HG02884 (cell line): Measurements from ENCODE around the gene TRAF7.

Experiments used
- ATAC-seq: cut with Tn5 transposase; IDR thresholded peaks from one replicate; pipeline ENCODE4 v1.9.1; 2021; ENCODE audit warnings: mild to moderate bottlenecking, moderate library complexity; ENCODE audit not compliant: unreplicated experiment

TRAF7 gene

GRCh38 chr16:2163211-2163881, 7.8 kb downstream of the TRAF7 start:
- ATAC-seq = no peak

- no peak for ATAC-seq
Measured at GRCh38 chr16:2165861-2166260, 10.3 kb downstream of the TRAF7 start.

- ATAC-seq = no peak
Measured at GRCh38 chr16:2166263-2167067, 10.9 kb downstream of the TRAF7 start.

- ATAC-seq = no peak
Measured at GRCh38 chr16:2167068-2167638, 11.6 kb downstream of the TRAF7 start.

- no peak for ATAC-seq
Measured at GRCh38 chr16:2170080-2170479, 14.5 kb downstream of the TRAF7 start.

GRCh38 chr16:2170587-2171435, 15.2 kb downstream of the TRAF7 start:
- no peak for ATAC-seq

- no peak for ATAC-seq
Measured at GRCh38 chr16:2171601-2172178, 16.1 kb downstream of the TRAF7 start.

GRCh38 chr16:2172688-2173335, 17.2 kb downstream of the TRAF7 start:
- no peak for ATAC-seq

- ATAC-seq = no peak
Measured at GRCh38 chr16:2173366-2173765, 17.8 kb downstream of the TRAF7 start.

- no peak for ATAC-seq
Measured at GRCh38 chr16:2173916-2174315, 18.3 kb downstream of the TRAF7 start.

- no peak for ATAC-seq
Measured at GRCh38 chr16:2174396-2175131, 19.0 kb downstream of the TRAF7 start.

GRCh38 chr16:2175454-2175853, 19.9 kb downstream of the TRAF7 start:
- no peak for ATAC-seq

GRCh38 chr16:2176047-2176446, 20.5 kb downstream of the TRAF7 start:
- ATAC-seq = no peak

- ATAC-seq = no peak
Measured at GRCh38 chr16:2177101-2177500, 21.5 kb downstream of the TRAF7 start.

- ATAC-seq = no peak
Measured at GRCh38 chr16:2177561-2177960, 22.0 kb downstream of the TRAF7 start.

- ATAC-seq = no peak
Measured at GRCh38 chr16:2178321-2179106, 22.9 kb downstream of the TRAF7 start.

GRCh38 chr16:2179107-2179501, 23.5 kb downstream of the TRAF7 start:
- no peak for ATAC-seq

GRCh38 chr16:2179576-2179975, 24.0 kb downstream of the TRAF7 start:
- no peak for ATAC-seq

- ATAC-seq = no peak
Measured at GRCh38 chr16:2180461-2180860, 24.9 kb downstream of the TRAF7 start.
